GM23338 (cell line): ENCODE data around the gene GNMT.

Experiments
- CREB1 ChIP-seq: fragments of 250-450 bp; sonication (Bioruptor Pico); IDR thresholded peaks from 2 replicates; pipeline ENCODE4 v1.5.0; 2020; ENCODE audit warnings: low read depth, mild to moderate bottlenecking, moderate library complexity
- CTCF ChIP-seq, 2 experiments: fragments of 200-600 bp in 1 of 2; sonication (generic) in 1 of 2; conservative IDR thresholded peaks; 2 replicates each; pipeline versions ENCODE4 v1.5.1 to v1.6.1; 2016 to 2017; ENCODE audit warnings: antibody characterized with exemption in 2 of 2, low read depth in 2 of 2, mild to moderate bottlenecking in 2 of 2, moderate library complexity in 1 of 2
- ETS1 ChIP-seq: IDR thresholded peaks from 2 replicates; pipeline ENCODE4 v1.6.1; 2016; ENCODE audit warnings: antibody characterized with exemption
- EZH2 ChIP-seq: fragments of 200-600 bp; sonication (generic); IDR thresholded peaks from one replicate; pipeline ENCODE4 v1.8.0; 2017; ENCODE audit warnings: antibody characterized with exemption, mild to moderate bottlenecking, low read depth; ENCODE audit not compliant: unreplicated experiment
- EZH2phosphoT487 ChIP-seq: fragments of 200-600 bp; sonication (generic); IDR thresholded peaks from one replicate; pipeline ENCODE4 v1.8.1; 2018; ENCODE audit warnings: antibody characterized with exemption; ENCODE audit not compliant: unreplicated experiment
- JUNB ChIP-seq: IDR thresholded peaks from one replicate; pipeline ENCODE4 v1.6.1; 2016; ENCODE audit warnings: antibody characterized with exemption; ENCODE audit not compliant: unreplicated experiment
- POLR2AphosphoS5 ChIP-seq: IDR thresholded peaks from 2 replicates; pipeline ENCODE4 v1.6.1; 2016; ENCODE audit warnings: antibody characterized with exemption, low read depth
- STAT1 ChIP-seq: IDR thresholded peaks from one replicate; pipeline ENCODE4 v1.6.1; 2016; ENCODE audit warnings: antibody characterized with exemption; ENCODE audit not compliant: unreplicated experiment
- ZNF114 ChIP-seq: fragments of 250-450 bp; sonication (Bioruptor Pico); IDR thresholded peaks from 2 replicates; pipeline ENCODE4 v1.5.0; 2020; ENCODE audit warnings: mild to moderate bottlenecking, moderate library complexity
- ZNF331 ChIP-seq: fragments of 250-450 bp; sonication (Bioruptor Pico); IDR thresholded peaks from 2 replicates; pipeline ENCODE4 v1.5.0; 2020; ENCODE audit warnings: low read depth, mild to moderate bottlenecking, moderate library complexity
- TF ChIP-seq, protein P1 (sequence below): IDR thresholded peaks from one replicate; pipeline ENCODE4 v1.6.1; 2018; ENCODE audit warnings: antibody characterized with exemption; ENCODE audit not compliant: unreplicated experiment
- TF ChIP-seq, protein P2 (sequence below): fragments of 250-450 bp; sonication (Bioruptor Pico); IDR thresholded peaks from 2 replicates; pipeline ENCODE4 v1.5.0; 2020; ENCODE audit warnings: mild to moderate bottlenecking, moderate library complexity

DNA sequence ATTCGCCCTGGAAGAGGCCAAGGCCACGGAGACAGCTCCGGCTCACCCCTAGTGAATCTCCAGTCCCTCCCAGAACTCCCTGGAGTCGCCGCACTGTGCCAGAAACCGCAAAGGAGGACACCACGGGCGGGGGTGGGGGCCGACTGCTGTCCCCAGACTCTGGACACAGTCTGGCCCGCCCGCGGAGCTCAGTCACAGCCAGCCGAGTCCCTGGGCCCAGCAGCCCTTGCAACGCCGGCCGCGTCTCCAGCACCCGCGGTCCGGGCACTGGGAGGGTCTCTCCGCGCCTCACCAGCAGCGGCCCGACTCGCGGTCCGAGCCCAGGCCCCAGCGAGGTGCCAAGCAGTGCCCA is 17.9 kb downstream of the GNMT start:
- TF ChIP-seq ZNF331 (CRISPR knock-in tag) (no peak), EZH2 (no peak), CREB1 (no peak), POLR2AphosphoS5 (no peak), ETS1 (no peak), CTCF (conservative IDR thresholded peaks at IDR 0.05; ENCODE audit: low read depth in 2 of 2) (no peak), EZH2phosphoT487 (no peak), JUNB (no peak), ZNF114 (CRISPR knock-in tag) (no peak), STAT1 (no peak)
- TF ChIP-seq, protein P1, sequence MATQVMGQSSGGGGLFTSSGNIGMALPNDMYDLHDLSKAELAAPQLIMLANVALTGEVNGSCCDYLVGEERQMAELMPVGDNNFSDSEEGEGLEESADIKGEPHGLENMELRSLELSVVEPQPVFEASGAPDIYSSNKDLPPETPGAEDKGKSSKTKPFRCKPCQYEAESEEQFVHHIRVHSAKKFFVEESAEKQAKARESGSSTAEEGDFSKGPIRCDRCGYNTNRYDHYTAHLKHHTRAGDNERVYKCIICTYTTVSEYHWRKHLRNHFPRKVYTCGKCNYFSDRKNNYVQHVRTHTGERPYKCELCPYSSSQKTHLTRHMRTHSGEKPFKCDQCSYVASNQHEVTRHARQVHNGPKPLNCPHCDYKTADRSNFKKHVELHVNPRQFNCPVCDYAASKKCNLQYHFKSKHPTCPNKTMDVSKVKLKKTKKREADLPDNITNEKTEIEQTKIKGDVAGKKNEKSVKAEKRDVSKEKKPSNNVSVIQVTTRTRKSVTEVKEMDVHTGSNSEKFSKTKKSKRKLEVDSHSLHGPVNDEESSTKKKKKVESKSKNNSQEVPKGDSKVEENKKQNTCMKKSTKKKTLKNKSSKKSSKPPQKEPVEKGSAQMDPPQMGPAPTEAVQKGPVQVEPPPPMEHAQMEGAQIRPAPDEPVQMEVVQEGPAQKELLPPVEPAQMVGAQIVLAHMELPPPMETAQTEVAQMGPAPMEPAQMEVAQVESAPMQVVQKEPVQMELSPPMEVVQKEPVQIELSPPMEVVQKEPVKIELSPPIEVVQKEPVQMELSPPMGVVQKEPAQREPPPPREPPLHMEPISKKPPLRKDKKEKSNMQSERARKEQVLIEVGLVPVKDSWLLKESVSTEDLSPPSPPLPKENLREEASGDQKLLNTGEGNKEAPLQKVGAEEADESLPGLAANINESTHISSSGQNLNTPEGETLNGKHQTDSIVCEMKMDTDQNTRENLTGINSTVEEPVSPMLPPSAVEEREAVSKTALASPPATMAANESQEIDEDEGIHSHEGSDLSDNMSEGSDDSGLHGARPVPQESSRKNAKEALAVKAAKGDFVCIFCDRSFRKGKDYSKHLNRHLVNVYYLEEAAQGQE: no peak
- TF ChIP-seq, protein P2, sequence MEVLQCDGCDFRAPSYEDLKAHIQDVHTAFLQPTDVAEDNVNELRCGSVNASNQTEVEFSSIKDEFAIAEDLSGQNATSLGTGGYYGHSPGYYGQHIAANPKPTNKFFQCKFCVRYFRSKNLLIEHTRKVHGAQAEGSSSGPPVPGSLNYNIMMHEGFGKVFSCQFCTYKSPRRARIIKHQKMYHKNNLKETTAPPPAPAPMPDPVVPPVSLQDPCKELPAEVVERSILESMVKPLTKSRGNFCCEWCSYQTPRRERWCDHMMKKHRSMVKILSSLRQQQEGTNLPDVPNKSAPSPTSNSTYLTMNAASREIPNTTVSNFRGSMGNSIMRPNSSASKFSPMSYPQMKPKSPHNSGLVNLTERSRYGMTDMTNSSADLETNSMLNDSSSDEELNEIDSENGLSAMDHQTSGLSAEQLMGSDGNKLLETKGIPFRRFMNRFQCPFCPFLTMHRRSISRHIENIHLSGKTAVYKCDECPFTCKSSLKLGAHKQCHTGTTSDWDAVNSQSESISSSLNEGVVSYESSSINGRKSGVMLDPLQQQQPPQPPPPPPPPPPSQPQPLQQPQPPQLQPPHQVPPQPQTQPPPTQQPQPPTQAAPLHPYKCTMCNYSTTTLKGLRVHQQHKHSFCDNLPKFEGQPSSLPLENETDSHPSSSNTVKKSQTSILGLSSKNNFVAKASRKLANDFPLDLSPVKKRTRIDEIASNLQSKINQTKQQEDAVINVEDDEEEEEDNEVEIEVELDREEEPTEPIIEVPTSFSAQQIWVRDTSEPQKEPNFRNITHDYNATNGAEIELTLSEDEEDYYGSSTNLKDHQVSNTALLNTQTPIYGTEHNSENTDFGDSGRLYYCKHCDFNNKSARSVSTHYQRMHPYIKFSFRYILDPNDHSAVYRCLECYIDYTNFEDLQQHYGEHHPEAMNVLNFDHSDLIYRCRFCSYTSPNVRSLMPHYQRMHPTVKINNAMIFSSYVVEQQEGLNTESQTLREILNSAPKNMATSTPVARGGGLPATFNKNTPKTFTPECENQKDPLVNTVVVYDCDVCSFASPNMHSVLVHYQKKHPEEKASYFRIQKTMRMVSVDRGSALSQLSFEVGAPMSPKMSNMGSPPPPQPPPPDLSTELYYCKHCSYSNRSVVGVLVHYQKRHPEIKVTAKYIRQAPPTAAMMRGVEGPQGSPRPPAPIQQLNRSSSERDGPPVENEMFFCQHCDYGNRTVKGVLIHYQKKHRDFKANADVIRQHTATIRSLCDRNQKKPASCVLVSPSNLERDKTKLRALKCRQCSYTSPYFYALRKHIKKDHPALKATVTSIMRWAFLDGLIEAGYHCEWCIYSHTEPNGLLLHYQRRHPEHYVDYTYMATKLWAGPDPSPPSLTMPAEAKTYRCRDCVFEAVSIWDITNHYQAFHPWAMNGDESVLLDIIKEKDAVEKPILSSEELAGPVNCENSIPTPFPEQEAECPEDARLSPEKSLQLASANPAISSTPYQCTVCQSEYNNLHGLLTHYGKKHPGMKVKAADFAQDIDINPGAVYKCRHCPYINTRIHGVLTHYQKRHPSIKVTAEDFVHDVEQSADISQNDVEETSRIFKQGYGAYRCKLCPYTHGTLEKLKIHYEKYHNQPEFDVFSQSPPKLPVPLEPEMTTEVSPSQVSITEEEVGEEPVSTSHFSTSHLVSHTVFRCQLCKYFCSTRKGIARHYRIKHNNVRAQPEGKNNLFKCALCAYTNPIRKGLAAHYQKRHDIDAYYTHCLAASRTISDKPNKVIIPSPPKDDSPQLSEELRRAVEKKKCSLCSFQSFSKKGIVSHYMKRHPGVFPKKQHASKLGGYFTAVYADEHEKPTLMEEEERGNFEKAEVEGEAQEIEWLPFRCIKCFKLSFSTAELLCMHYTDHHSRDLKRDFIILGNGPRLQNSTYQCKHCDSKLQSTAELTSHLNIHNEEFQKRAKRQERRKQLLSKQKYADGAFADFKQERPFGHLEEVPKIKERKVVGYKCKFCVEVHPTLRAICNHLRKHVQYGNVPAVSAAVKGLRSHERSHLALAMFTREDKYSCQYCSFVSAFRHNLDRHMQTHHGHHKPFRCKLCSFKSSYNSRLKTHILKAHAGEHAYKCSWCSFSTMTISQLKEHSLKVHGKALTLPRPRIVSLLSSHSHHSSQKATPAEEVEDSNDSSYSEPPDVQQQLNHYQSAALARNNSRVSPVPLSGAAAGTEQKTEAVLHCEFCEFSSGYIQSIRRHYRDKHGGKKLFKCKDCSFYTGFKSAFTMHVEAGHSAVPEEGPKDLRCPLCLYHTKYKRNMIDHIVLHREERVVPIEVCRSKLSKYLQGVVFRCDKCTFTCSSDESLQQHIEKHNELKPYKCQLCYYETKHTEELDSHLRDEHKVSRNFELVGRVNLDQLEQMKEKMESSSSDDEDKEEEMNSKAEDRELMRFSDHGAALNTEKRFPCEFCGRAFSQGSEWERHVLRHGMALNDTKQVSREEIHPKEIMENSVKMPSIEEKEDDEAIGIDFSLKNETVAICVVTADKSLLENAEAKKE (CRISPR knock-in tag): no peak
